Calu3 (cell line): Measurements from ENCODE around the gene FAM229B. TPM values are rescaled to one million over a fixed set of nuclear protein-coding genes. Genes with fewer than 3 reads are reported as not detected.

Source experiments
- BruUV-seq: library from RNA; stranded (reverse); fragments of 400-500 nt; replicated peaks from 2 replicates; lab custom pipeline; 2021; lab: Mats Ljungman, UMichigan
- CTCF ChIA-PET: fragments of 300-600 bp; sonication (Branson Sonifier 250); formaldehyde crosslinking; loops from one replicate; lab custom pipeline; 2022; ENCODE audit warnings: antibody characterized with exemption; lab: Charles Lee
- DNase-seq: peaks from one replicate; pipeline ENCODE4 v3.0.0; 2022
- H3K27ac Mint-ChIP-seq: one replicate; pipeline ENCODE4 v1.8.0; 2022; ENCODE audit warnings: mixed read lengths; ENCODE audit not compliant: unreplicated experiment
- H3K27me3 Mint-ChIP-seq: one replicate; pipeline ENCODE4 v1.8.0; 2022; ENCODE audit warnings: mixed read lengths; ENCODE audit not compliant: unreplicated experiment
- H3K36me3 Mint-ChIP-seq: one replicate; pipeline ENCODE4 v1.8.0; 2022; ENCODE audit warnings: mild to moderate bottlenecking, moderate library complexity, mixed read lengths; ENCODE audit not compliant: insufficient read depth, unreplicated experiment
- H3K4me1 Mint-ChIP-seq: one replicate; pipeline ENCODE4 v1.8.0; 2022; ENCODE audit warnings: mild to moderate bottlenecking, low read depth, mixed read lengths; ENCODE audit not compliant: unreplicated experiment
- H3K4me3 Mint-ChIP-seq: one replicate; pipeline ENCODE4 v1.8.0; 2022; ENCODE audit warnings: mild to moderate bottlenecking, low read depth, moderate library complexity, mixed read lengths; ENCODE audit not compliant: unreplicated experiment
- H3K9me3 Mint-ChIP-seq: one replicate; pipeline ENCODE4 v1.8.0; 2022; ENCODE audit warnings: low read depth, mixed read lengths; ENCODE audit not compliant: unreplicated experiment
- CTCF ChIP-seq: fragments of 200-600 bp; IDR thresholded peaks from one replicate; pipeline ENCODE4 v1.8.0; 2022; ENCODE audit warnings: antibody characterized with exemption; ENCODE audit not compliant: unreplicated experiment
- intact Hi-C: fragments of 100-400 bp; cut with micrococcal nuclease; formaldehyde crosslinking; loops from one replicate; pipeline ENCODE4 v1.10.0; 2022; ENCODE audit not compliant: unreplicated experiment
- total RNA-seq: library from RNA; stranded (reverse); gene quantifications from 2 replicates; pipeline ENCODE4 v1.2.3, GENCODE V29; 2022

FAM229B gene
- total RNA-seq, 1 experiment from 2014 or later: 13.0 TPM

- DNase-seq: no peak
- intact Hi-C loops: no loop called here
- H3K27ac Mint-ChIP-seq: no peak overlapping the region
- H3K4me3 Mint-ChIP-seq: no peak overlapping the region
- H3K9me3 Mint-ChIP-seq: no peaks in the 10 kb centered on the region
- H3K4me1 Mint-ChIP-seq: peaks cover 3% of the 10 kb centered on the region
- BruUV-seq: no TSS peak
- no peak for TF ChIP-seq CTCF
- H3K27me3 Mint-ChIP-seq: no peaks in the 10 kb centered on the region
- CTCF ChIA-PET: no interaction called here
- H3K36me3 Mint-ChIP-seq: peaks cover 17% of the 10 kb centered on the region
These were observed 61.8 kb downstream of the FAM229B start for GRCh38 chr6:112149236-112149635.

GRCh38 chr6:112149719-112150263 is 62.4 kb downstream of the FAM229B start:
- TF ChIP-seq CTCF: no peak
- Mint-ChIP-seq H3K4me3 (no peak overlapping the region), H3K4me1 (peaks cover 9% of the 10 kb centered on the region), H3K27me3 (no peaks in the 10 kb centered on the region), H3K9me3 (no peaks in the 10 kb centered on the region), H3K36me3 (peaks cover 21% of the 10 kb centered on the region), H3K27ac (no peak overlapping the region)
- no peak for DNase-seq
- CTCF ChIA-PET: no interaction called here
- intact Hi-C loops: no loop called here
- no TSS peak for BruUV-seq

GRCh38 chr6:112150363-112150762 is 63.0 kb downstream of the FAM229B start:
- no peak for DNase-seq
- H3K27me3 Mint-ChIP-seq: no peaks in the 10 kb centered on the region
- intact Hi-C loops: no loop called here
- peaks cover 10% of the 10 kb centered on the region for H3K4me1 Mint-ChIP-seq
- no TSS peak for BruUV-seq
- CTCF ChIA-PET: no interaction called here
- no peak overlapping the region for H3K4me3 Mint-ChIP-seq
- no peaks in the 10 kb centered on the region for H3K9me3 Mint-ChIP-seq
- TF ChIP-seq CTCF: no peak
- peaks cover 15% of the 10 kb centered on the region for H3K36me3 Mint-ChIP-seq
- H3K27ac Mint-ChIP-seq: no peak overlapping the region

Other genes with a start within 250 kb of the FAM229B start
- 61.0 and 64.6 TPM in 2 replicates for gene FYN, start 214.1 kb upstream of the FAM229B start, total RNA-seq
- not detected in 2 replicates for gene CCN6, start 33.5 kb upstream of the FAM229B start, total RNA-seq
- gene TUBE1, start 109 bp upstream of the FAM229B start, total RNA-seq: 21.0 and 25.6 TPM in 2 replicates
- gene LAMA4, start 167.0 kb downstream of the FAM229B start, total RNA-seq: 85.8 and 89.9 TPM in 2 replicates